ENCODE measurements around the gene WFDC8.

The WFDC8 gene

DNA sequence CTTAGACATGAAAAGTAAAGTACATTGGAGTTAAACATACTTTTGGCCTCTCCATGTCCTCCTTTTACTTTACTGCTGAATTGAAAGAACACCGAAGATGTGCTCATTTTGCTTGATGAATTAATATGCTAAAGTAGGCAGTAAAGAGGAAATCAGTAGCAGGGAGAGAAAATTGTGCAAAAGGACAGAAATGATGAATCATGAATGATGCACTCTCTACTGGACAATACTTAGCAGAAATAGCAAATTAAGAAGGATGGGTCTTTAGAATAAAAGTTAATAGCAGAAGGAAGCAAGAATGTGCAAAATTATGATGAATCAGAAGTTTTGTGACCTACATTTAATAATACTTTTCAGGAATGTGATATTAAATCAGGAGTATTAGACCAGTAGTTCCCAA, 55.3 kb downstream of the WFDC8 start:
- no peak for TF ChIP-seq POLR2A (IDR thresholded peaks at IDR 0.05; ENCODE audit: low read depth, low read length)
- DNase-seq (ENCODE audit: insufficient read length, low spot score) (no peak), FAIRE-seq (no peak)

DNA sequence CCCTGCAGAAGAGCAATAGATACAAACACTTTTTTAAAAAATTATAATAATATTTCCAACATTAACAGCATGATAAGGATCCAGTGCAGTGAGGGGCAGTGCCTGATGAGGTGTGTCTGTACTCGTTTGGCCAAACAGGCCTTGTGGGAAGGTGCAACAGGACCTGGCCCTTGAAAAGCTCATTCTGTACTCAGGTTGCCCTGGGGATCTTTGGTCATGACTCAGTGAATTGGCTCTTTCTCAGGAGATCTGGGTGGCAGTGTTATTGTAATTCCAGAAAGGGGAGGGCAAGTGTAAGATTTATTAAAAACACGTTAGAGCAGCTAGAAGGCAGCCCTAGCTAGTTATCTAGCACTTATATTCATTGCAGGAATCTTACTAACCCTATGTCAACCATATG, 60.8 kb downstream of the WFDC8 start:
- no peak for DNase-seq (ENCODE audit: insufficient read length, low spot score)
- no peak for FAIRE-seq
- TF ChIP-seq POLR2A (IDR thresholded peaks at IDR 0.05; ENCODE audit: low read depth, low read length), result no peak

DNA sequence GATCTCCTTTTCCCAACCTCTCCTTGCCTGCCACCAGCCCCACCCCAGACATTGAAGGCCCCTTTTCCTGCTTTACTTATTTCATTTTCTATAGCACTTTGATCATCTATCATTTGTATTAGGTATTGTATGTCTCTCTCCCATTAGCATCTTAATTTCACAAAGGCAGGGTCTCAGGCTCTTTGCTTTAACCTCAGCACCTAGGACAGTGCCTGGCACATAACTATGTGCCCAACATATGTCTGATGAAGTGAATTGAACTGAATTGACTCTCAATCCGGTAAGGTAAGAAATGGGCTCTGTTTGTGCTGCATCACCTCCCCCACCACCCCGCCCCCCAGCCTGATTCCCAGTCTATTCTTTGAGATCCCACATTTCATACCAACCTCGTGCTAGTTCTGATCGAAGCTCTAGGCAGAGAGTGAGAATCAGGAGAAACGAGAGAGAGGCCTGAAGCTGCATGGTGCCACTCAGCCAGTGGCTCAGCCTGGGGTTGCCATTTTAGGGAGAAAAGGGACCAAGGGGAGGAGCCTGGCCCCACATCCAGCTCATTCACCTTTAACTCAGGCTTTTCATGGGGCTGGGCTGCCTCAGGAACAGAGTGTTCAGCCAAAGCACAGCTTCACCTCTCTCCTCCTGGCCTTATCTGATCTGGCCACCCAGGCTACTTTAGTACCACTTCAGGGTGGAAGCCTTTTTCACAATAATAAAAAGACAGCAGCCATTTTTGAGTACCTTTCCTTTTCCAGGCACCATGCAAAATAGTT, 63.8 kb downstream of the WFDC8 start, which contains the start of gene SPINT3:
Gene SPINT3 (minus strand): TSS at position 476 of the 767 bp plus-strand sequence. CDS start 14 bp downstream, at position 462.
- no peak for DNase-seq (ENCODE audit: insufficient read length, low spot score)
- TF ChIP-seq POLR2A (IDR thresholded peaks at IDR 0.05; ENCODE audit: low read depth, low read length), result no peak
- FAIRE-seq, result no peak

DNA sequence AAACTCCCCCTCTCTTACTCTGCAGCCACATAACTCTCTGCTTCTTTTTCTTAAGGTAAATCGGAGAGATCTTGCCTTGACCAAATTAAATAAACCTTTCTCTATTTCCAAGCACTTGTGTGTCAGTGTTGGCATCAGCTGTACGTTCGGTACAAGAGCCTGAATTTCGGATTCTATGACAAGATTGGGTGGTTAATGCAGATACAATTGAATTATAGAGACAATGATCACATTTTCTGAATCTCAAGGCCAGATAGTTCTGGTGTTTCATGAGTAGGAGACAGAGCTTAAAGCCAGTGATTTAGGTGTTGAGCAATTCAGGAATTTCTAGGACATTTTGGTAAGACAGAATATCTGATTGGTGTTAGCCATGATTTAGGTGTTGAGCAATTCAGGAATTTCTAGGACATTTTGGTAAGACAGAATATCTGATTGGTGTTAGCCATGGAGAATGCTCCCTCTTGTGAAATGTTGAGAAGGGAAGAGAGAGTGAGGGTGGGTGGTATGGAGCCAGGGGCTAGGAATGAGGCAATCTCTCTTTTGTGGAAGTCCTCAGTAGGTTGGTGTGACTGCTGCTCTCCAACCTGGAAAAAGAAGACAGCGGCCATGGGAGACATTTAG, 68.7 kb downstream of the WFDC8 start:
- no peak for FAIRE-seq
- no peak for TF ChIP-seq POLR2A (IDR thresholded peaks at IDR 0.05; ENCODE audit: low read depth, low read length)
- DNase-seq (ENCODE audit: insufficient read length, low spot score), result no peak

DNA sequence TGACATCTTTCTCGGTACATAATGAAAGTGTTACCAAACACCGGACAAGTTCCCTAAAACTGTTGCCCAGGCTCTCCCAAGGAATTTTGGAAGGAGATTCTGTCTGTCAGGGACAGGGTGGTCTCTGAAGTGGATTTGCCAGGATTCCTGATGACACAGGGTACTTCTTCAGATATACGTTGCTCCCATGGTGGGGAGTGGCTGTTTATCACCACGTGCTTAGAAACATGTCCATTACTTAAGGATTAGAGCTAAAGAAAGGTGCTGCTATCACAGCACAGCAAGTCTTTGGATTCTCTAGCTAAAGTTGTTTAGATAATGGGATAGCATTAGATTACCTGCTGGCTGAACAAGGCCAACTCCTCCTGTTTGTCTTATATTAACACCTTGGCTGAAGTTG, 70.0 kb downstream of the WFDC8 start:
- no peak for TF ChIP-seq POLR2A (IDR thresholded peaks at IDR 0.05; ENCODE audit: low read depth, low read length)
- FAIRE-seq (no peak), DNase-seq (ENCODE audit: insufficient read length, low spot score) (no peak)

DNA sequence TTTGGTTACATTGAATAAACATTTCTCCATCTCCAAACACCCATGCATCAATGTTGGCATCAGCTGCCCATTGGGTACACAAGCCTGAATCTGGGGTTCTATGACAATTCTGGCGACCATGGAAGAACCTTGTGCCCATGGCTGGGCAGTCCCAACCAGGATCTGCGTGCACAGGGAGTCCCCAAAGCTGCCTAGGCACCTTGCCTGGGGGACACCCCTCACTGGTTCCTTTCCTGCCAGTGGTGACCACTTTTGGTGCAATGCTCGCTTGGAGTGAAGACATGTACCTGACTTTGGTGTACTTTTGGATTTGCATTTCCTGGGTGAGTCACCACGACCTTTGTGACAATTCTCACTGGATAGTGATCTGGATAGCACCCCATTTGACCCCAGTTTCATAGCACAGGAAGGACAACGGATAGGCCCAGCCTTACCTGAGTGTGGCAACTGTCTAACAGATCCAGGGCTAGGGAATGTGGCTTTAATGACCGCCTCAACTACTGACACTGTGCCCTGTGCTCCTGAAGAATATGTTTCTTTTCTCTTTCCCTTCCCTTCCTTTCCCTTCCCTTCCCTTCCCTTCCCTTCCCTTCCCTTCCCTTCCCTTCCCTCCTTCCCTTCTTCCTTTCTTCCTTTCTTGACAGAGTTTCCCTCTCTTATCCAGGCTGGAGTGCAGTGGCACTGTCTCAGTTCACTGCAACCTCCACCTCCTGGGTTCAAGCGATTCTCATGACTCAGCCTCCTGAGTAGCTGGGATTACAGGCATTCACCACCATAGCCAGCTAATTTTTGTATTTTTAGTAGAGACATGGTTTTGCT, 70.8 kb downstream of the WFDC8 start:
- DNase-seq (ENCODE audit: insufficient read length, low spot score) (no peak), FAIRE-seq (no peak)
- no peak for TF ChIP-seq POLR2A (IDR thresholded peaks at IDR 0.05; ENCODE audit: low read depth, low read length)

DNA sequence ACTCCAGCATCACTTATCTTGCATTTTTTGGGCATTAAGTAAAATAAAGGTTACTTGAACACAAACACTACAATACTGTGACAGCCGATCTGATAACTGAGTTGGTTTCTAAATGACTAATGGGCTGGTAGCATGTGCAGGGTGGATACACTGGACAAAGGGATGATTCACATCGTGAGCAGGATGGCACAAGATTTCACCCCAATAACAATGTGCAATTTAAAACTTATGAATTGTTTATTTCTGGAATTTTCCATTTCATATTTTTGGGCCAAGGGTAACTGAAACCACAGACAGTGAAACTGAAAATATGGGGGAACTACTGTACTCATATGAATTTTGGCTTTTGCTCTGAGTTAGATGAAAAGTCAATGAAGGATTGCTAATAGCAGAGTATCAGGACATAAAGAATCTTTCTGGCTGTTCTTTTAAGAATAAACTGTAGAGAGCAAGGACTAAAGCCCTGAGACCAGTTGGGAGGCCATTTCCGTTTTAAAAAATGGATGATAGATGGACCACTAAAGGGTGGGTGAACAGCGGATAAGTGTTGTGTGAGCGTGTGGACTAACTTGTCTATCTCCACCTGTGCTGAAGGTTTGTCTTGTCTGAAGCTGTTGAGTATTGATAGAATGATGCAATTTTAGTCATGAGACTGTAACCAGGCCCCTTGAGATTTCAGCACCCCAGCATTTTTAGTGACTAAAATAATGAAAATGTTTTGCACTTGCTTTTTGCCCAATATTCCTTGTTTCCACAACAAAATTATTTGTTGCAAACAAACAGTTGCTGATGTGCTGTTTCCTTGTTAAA, 71.9 kb downstream of the WFDC8 start:
- FAIRE-seq (no peak), DNase-seq (ENCODE audit: insufficient read length, low spot score) (no peak)
- no peak for TF ChIP-seq POLR2A (IDR thresholded peaks at IDR 0.05; ENCODE audit: low read depth, low read length)

DNA sequence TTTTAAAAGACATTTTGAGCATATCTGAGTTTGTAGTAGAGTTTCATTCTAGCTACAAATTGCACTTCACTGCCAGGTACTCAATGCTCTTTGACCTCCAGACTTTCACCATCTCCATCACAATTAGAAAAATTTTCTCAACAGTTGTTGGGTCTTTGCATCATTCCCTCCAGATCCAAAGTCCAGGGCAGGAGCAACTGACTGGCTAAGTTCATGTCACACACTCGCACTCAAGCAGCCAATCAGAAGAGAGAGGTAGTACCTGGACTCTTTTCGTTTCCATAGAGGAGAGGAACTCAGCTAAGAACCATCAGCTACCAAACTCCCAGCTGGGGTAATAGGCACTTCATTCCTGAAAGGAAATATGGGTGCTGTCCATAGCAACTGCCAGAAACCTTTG, 72.7 kb downstream of the WFDC8 start:
- no peak for DNase-seq (ENCODE audit: insufficient read length, low spot score)
- no peak for FAIRE-seq
- TF ChIP-seq POLR2A (IDR thresholded peaks at IDR 0.05; ENCODE audit: low read depth, low read length), result no peak

DNA sequence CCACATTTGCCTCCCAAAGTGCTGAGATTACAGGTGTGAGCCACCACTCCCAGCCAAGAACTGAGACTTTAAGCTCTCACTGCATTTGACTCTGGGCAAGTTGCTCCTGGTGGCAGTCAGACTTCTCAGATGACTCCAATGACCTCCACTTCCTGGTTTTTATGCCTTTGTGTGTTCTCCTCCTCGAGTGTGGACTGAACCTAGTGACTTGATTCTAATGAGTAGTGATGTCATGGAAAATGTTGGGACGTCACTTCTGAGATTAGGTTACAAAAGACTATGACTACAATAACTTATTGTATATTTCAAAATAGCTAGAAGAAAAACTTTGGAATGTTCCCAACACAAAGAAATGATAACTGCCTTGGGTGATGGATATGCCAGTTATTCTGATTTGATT, 75.7 kb downstream of the WFDC8 start:
- TF ChIP-seq POLR2A (IDR thresholded peaks at IDR 0.05; ENCODE audit: low read depth, low read length), result no peak
- FAIRE-seq, result no peak
- DNase-seq (ENCODE audit: insufficient read length, low spot score), result no peak

DNA sequence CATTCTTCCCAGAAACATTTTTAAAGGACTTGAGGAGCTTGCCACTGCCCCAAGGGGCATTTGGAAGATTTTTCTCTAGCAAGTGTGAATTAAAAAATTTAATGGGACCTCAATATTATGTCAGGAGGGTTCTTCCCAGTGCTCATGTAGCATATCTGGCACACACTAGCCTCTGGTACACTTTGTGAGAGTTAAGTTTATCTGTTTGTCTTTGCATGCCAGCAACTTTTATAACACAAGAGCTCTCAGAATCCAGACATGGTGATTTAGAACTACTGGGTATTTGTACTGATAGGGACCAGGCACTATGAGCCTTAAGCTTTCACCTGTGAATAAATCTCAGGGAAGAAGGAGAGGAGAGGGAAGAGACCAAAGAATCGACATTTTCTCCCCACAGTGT, 76.5 kb downstream of the WFDC8 start:
- DNase-seq (ENCODE audit: insufficient read length, low spot score) (no peak), FAIRE-seq (no peak)
- no peak for TF ChIP-seq POLR2A (IDR thresholded peaks at IDR 0.05; ENCODE audit: low read depth, low read length)

All from H54 (cell line).